ENCODE measurements around the gene CLMP. TPM values are rescaled to one million over a fixed set of nuclear protein-coding genes. Genes with fewer than 3 reads are reported as not detected.

CLMP gene
- total and polyA plus RNA-seq, 9 donors = 11.9 to 70.5 (median 25.3) TPM

DNA sequence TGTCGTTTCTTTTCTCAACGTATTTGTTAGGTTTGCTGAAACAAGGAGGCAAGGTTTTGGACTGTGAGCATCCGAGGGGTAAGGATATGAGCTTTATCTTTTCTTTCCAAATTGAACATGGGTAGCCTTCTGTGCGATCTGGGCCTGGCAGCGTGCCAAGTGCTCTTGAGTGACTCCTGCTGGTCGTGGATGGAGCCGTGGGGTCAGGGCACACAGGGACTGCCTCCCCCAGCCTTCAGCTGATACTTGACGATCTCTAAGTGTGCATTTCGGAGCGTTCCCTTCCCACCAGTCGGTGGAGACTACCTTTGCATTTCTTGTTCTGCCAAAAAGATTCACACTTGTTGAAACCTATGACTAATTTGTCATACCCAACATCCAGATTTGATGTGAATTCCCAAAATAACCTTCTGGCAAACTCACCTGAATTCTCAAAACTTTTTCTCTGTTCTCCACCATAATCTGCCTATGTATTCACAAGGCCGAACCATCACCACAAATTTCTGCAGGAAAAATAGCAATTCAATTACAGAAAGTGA lies 40.1 kb upstream of the CLMP start:
- no peak overlapping the region for H3K27ac ChIP-seq
- peak; percentile 64 to 83 (median 75) for DNase-seq
- H3K9me3 ChIP-seq = no peaks in the 10 kb centered on the region
- H3K27me3 ChIP-seq = no peaks in the 10 kb centered on the region
- TF ChIP-seq POLR2A (IDR thresholded peaks at IDR 0.05) (no peak), CTCF (IDR thresholded peaks at IDR 0.05) (peak; percentile 34 to 78 (median 45))
- peaks cover 4% of the 10 kb centered on the region for H3K4me1 ChIP-seq (ENCODE audit: insufficient read depth)
- 23 to 37% (median 24%) methylated on average over 12 of the region's 12 CpGs for WGBS, 3 donors
- no peak overlapping the region for H3K4me3 ChIP-seq
- no peaks in the 10 kb centered on the region for H3K36me3 ChIP-seq
- intact Hi-C loops (cut with DNase I) = loop anchor here in 1 of 4 donors (10.0 kb wide), 1 partner anchor 70 kb away; no protein-coding TSS in a partner anchor

GRCh38 chr11:123233975-123234334 lies 38.9 kb upstream of the CLMP start:
- DNase-seq = no peak
- no peaks in the 10 kb centered on the region for H3K27me3 ChIP-seq
- TF ChIP-seq CTCF (IDR thresholded peaks at IDR 0.05) (no peak), POLR2A (IDR thresholded peaks at IDR 0.05) (no peak), EP300 (IDR thresholded peaks at IDR 0.05) (no peak)
- intact Hi-C loops (cut with DNase I) = loop anchor here in 1 of 4 donors (10.0 kb wide), 1 partner anchor 69 kb away; no protein-coding TSS in a partner anchor
- H3K27ac ChIP-seq = no peak overlapping the region
- H3K9me3 ChIP-seq = no peaks in the 10 kb centered on the region
- WGBS, 3 donors = 80 to 82% (median 81%) methylated on average over 3 of the region's 3 CpGs
- H3K4me1 ChIP-seq (ENCODE audit: insufficient read depth) = peaks cover 4% of the 10 kb centered on the region
- no peak overlapping the region for H3K4me3 ChIP-seq
- no peaks in the 10 kb centered on the region for H3K36me3 ChIP-seq

DNA sequence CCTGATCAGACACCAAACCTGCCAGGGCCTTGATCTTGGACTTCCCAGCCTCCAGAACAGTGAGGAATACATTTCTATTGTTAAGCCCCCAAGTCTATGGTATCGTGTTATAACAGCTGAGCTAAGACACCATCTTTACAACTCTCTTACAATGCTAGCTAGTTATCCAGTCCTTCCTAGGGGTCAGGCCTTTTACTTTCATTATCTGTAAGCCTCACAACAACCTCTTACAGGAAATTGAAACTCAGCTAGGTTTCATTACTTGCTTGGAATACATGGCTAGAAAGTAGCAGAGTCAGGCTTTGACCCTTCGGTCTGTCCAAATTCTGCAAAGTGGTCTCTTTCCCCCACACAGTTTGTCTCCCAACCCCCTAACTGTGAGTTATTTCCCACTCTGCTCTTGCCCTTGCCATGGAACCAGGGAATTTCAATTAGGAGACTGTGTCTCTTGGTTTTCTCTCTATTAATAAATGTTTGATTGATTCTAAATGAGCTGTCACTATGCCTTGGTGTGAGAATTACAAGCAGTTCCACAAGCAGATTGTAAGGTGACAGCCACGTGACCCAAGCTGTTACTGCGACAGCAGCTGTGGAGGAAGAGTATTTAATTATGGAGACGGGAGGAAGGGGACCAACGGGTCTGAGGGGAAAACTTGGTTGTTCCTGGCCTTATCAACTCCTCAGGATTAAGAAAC lies 38.4 kb upstream of the CLMP start:
- Histone ChIP-seq H3K4me1 (ENCODE audit: insufficient read depth) (peaks cover 4% of the 10 kb centered on the region), H3K4me3 (no peak overlapping the region), H3K27ac (no peak overlapping the region), H3K36me3 (no peaks in the 10 kb centered on the region), H3K27me3 (no peaks in the 10 kb centered on the region), H3K9me3 (no peaks in the 10 kb centered on the region)
- intact Hi-C loops (cut with DNase I) = loop anchor here in 1 of 4 donors (10.0 kb wide), 1 partner anchor 69 kb away; no protein-coding TSS in a partner anchor
- no peak for TF ChIP-seq CTCF (IDR thresholded peaks at IDR 0.05)
- TF ChIP-seq EP300 (IDR thresholded peaks at IDR 0.05) = no peak
- TF ChIP-seq POLR2A (IDR thresholded peaks at IDR 0.05) = no peak
- WGBS, 3 donors = 90 to 93% (median 91%) methylated on average over 6 of the region's 6 CpGs
- no peak for DNase-seq

GRCh38 chr11:123231777-123232176 lies 36.7 kb upstream of the CLMP start:
- TF ChIP-seq POLR2A (IDR thresholded peaks at IDR 0.05) = no peak
- TF ChIP-seq EP300 (IDR thresholded peaks at IDR 0.05) = no peak
- TF ChIP-seq CTCF (IDR thresholded peaks at IDR 0.05) = no peak
- no peak for DNase-seq
- Histone ChIP-seq H3K27ac (no peak overlapping the region), H3K9me3 (no peaks in the 10 kb centered on the region), H3K4me3 (no peak overlapping the region), H3K4me1 (ENCODE audit: insufficient read depth) (peaks cover 4% of the 10 kb centered on the region), H3K27me3 (no peaks in the 10 kb centered on the region), H3K36me3 (no peaks in the 10 kb centered on the region)
- WGBS, 3 donors = 74 to 91% (median 91%) methylated on average over 3 of the region's 3 CpGs
- intact Hi-C loops (cut with DNase I) = loop anchor here in 1 of 4 donors (10.0 kb wide), 1 partner anchor 67 kb away; no protein-coding TSS in a partner anchor

All from ovary (tissue), 9 donors.